ENCODE measurements around the gene ATXN7L1. TPM values are rescaled to one million over a fixed set of nuclear protein-coding genes. Genes with fewer than 3 reads are reported as not detected.
"Not testable (repeated sequence)": the region's sequence is repeated elsewhere in the genome, so short reads cannot be mapped to it uniquely, and the experiment has no call there.

The ATXN7L1 gene
- total RNA-seq, 4 donors from 2014 or later: 30.8 to 45.8 (median 39.3) TPM

DNA sequence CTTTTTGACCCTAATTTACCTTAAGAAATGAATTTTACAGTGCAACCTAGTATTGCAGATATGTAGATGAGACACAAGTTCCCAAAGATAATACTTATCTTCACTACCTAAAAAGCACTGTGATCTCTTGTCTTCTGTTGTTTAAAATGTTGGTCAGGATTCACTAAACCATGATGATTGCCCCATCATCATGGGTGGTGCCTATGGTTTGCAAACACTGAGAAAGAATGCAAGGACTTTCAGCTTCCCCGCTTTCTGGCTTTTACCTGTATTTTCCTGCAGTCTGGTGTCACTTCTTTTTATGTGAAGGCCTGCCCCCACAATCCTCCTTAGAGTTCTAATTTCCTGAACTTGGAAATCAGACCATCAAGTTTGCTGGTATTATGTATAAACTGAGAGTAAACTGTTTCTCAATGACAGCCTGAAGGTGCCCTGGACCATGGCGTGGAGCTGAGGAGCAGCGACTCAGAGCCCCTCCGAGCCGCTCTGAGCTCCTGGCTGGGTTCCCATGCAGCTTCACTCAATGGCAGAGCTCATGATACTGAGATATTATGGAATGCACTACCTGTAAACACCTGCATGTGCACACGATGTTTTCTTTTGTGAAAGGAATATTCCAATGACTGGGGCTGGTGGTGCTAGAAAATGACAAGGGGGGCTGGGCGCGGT lies 176.7 kb downstream of the ATXN7L1 start:
- no peak for TF ChIP-seq POLR2A (IDR thresholded peaks at IDR 0.05)
- TF ChIP-seq, protein P1, sequence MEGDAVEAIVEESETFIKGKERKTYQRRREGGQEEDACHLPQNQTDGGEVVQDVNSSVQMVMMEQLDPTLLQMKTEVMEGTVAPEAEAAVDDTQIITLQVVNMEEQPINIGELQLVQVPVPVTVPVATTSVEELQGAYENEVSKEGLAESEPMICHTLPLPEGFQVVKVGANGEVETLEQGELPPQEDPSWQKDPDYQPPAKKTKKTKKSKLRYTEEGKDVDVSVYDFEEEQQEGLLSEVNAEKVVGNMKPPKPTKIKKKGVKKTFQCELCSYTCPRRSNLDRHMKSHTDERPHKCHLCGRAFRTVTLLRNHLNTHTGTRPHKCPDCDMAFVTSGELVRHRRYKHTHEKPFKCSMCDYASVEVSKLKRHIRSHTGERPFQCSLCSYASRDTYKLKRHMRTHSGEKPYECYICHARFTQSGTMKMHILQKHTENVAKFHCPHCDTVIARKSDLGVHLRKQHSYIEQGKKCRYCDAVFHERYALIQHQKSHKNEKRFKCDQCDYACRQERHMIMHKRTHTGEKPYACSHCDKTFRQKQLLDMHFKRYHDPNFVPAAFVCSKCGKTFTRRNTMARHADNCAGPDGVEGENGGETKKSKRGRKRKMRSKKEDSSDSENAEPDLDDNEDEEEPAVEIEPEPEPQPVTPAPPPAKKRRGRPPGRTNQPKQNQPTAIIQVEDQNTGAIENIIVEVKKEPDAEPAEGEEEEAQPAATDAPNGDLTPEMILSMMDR (IDR thresholded peaks at IDR 0.05): no peak
- Histone ChIP-seq H3K4me3 (no peak overlapping the region), H3K9me3 (no peaks in the 10 kb centered on the region), H3K27ac (no peak overlapping the region), H3K36me3 (no peaks in the 10 kb centered on the region), H3K4me1 (no peaks in the 10 kb centered on the region), H3K27me3 (no peaks in the 10 kb centered on the region)
- DNase-seq: no peak

DNA sequence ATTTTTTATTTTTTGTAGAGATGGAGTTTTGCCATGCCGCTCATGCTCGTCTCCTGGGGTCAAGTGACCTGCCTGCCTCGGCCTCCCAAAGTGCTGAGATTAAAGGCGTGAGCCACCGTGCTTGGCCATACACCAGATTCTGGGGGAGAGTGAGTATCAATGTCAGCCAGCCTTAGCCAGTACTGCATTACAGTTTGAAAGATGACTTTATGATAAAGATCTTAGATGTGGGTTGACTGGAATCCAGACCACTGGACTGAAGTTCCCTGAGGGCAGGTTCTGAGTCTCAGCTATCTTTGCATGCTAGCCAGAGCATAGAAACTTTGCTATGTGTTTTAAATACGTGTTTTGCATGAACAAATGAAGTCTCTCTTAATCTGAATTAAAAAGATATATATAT lies 177.9 kb downstream of the ATXN7L1 start:
- H3K4me3 ChIP-seq: no peak overlapping the region
- H3K27me3 ChIP-seq: no peaks in the 10 kb centered on the region
- no peak overlapping the region for H3K27ac ChIP-seq
- H3K4me1 ChIP-seq: no peaks in the 10 kb centered on the region
- H3K36me3 ChIP-seq: no peaks in the 10 kb centered on the region
- no peak for TF ChIP-seq POLR2A (IDR thresholded peaks at IDR 0.05)
- TF ChIP-seq, protein P1 (IDR thresholded peaks at IDR 0.05): no peak
- no peak for DNase-seq
- no peaks in the 10 kb centered on the region for H3K9me3 ChIP-seq

DNA sequence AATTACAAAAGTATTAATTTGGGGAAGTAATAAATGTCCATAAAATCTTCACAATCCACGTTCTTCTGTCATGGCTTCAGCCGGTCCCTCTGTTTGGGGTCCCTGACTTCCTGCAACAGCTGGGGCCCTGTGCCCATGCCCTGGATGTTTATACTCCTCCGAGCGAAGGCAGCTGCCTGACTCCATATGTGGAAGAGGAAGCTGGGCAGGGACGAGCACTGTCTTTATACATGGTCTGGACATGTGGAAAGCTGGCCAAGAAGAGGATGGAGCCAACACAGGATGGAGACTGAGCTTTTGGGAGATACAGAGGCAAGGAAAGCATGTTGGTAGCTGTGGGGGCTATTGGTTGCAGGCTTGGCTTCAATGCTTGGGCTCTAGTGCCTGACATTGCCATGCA lies 178.6 kb downstream of the ATXN7L1 start:
- no peaks in the 10 kb centered on the region for H3K27me3 ChIP-seq
- H3K9me3 ChIP-seq: no peaks in the 10 kb centered on the region
- no peak overlapping the region for H3K27ac ChIP-seq
- H3K4me3 ChIP-seq: no peak overlapping the region
- TF ChIP-seq, protein P1 (IDR thresholded peaks at IDR 0.05): no peak
- no peak for TF ChIP-seq POLR2A (IDR thresholded peaks at IDR 0.05)
- H3K36me3 ChIP-seq: no peaks in the 10 kb centered on the region
- DNase-seq: no peak
- H3K4me1 ChIP-seq: peaks cover 0 to 2% (median under 1%) of the 10 kb centered on the region in 4 donors

DNA sequence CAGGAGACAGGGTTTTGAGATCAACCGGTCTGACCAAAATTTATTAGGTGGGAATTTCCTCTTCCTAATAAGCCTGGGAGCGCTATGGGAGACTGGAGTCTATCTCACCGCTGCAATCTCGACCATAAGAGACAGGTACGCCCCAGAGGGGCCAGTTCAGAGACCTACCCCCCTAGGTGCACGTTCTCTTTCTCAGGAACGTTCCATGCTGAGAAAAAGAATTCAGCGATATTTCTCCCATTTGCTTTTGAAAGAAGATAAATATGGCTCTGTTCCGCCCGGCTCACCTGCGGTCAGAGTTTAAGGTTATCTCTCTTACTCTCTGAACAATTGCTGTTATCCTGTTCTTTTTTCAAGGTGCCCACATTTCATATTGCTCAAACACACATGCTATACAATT lies 179.2 kb downstream of the ATXN7L1 start:
- DNase-seq, H3K36me3 ChIP-seq, H3K27me3 ChIP-seq, H3K4me1 ChIP-seq, H3K9me3 ChIP-seq, H3K4me3 ChIP-seq, H3K27ac ChIP-seq: not testable (repeated sequence)

DNA sequence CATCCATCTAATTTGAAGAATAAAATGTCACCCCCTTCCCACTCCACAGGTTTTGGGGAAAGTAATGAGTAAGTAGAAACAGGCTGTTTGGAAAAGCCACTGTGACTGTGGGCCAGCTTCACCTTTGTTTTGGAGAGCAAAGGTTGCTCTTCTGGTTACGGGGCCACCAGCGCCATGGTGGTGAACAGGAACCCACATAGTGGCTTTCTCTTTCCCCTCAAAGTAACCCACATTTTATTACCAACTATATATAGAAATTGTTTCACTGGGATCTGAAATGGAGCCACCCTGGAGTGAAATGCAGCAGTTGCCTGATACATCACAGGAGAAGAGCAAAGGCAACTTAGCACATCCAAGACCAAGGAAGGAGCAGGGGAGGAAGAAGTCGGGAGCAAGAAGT lies 182.8 kb downstream of the ATXN7L1 start:
- no peak overlapping the region for H3K4me3 ChIP-seq
- TF ChIP-seq, protein P1 (IDR thresholded peaks at IDR 0.05): no peak
- TF ChIP-seq POLR2A (IDR thresholded peaks at IDR 0.05): no peak
- H3K4me1 ChIP-seq: peaks cover 0 to 17% (median 4%) of the 10 kb centered on the region in 4 donors
- H3K27ac ChIP-seq: no peak overlapping the region
- no peaks in the 10 kb centered on the region for H3K27me3 ChIP-seq
- H3K36me3 ChIP-seq: no peaks in the 10 kb centered on the region
- no peaks in the 10 kb centered on the region for H3K9me3 ChIP-seq
- DNase-seq: no peak

DNA sequence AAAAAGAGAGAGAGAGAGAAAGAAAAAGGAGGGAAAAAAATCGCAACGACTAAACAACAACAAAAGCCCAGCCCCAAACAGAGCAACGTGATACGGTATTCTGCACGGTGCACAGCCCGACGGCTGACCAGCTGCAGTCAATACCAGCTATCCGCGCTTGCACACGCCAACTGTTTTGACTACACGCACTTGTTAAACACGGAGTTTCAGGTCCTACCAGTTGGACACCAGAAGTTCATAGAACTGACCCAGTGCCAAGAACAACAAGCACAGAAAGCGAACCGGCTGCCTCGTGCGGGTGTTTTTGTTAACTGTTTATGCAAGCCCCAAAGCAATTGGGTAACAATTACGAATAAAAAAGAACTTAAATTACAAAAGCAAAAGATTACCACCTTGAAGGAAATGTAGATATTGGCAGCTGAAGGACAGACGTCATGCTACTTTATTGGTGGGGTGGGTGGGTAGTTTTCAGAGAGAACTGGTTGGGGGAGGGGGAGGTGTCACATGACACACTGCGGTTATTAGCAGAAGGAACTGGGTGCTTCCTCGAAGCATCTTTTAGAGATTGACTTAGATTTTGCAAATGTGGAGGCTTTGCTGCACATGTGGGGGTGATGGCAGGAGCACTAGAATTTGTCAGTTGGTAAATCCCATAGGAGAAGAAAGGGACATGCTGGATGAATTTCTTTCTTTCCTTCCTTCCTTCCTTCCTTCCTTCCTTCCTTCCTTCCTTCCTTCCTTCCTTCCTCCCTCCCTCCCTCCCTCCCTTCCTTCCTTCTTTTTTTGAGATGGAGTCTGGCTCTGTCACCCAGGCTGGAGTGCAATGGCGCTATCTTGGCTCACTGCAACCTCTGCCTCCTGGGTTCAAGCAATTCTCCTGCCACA lies 184.5 kb downstream of the ATXN7L1 start:
- H3K27me3 ChIP-seq: no peaks in the 10 kb centered on the region
- H3K9me3 ChIP-seq: no peaks in the 10 kb centered on the region
- no peaks in the 10 kb centered on the region for H3K36me3 ChIP-seq
- peak overlapping the region; percentile 35 to 48 (median 44) for H3K4me3 ChIP-seq
- H3K27ac ChIP-seq: peak overlapping the region; percentile 74 to 82 (median 77)
- peaks cover 0 to 17% (median 4%) of the 10 kb centered on the region in 4 donors for H3K4me1 ChIP-seq
- TF ChIP-seq, protein P1 (IDR thresholded peaks at IDR 0.05): no peak
- TF ChIP-seq POLR2A (IDR thresholded peaks at IDR 0.05): no peak
- DNase-seq: peak; percentile 55 to 89 (median 86)

Measured in Peyer's patch (tissue), 4 donors.